Measurements from ENCODE around the gene POLE.
A peak's percentile ranks its signal among the peaks of the same experiment; 100 is the strongest.

Gene POLE

DNA sequence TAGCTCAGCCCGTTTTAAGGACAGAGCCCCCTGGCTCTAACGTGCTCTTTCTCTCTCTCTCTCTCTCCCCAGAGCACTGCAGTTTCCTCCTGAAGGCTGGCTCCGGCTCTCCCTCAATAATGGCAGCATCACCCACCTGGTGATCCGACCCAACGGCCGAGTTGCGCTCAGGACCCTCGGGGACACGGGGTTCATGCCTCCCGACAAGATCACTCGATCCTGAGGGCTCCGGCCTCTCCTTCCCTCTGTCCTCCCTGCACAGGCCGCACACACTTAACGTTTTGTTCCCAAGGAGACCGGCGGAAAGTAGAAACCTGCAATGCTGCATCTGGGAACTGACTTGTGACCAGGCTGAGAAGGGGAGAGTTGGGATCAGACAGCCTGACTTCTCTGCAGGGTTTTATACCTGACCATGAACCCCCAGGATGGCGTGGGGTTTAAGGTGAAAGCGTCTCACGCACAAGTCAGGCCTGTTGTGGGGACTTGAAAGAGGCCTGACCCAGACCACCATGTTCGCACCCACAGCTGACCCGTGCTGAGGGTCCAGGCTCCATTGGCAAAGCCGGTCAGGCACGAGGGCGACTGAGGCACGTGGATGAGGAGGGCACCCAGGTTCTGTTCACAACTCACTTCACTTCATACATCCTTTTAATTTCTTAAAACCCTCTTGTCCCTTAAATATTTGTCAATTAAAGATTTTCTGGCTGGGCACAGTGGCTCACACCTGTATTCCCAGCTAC lies 33.6 kb upstream of the POLE start:
- H3K9me3 Mint-ChIP-seq, result no peaks in the 10 kb centered on the region
- no peaks in the 10 kb centered on the region for H3K27me3 Mint-ChIP-seq
- peaks cover 4% of the 10 kb centered on the region for H3K4me1 Mint-ChIP-seq
- DNase-seq (no peak), ATAC-seq (no peak)
- H3K27ac Mint-ChIP-seq, result peak overlapping the region; percentile 22 to 56
- no peak overlapping the region for H3K4me3 Mint-ChIP-seq

DNA sequence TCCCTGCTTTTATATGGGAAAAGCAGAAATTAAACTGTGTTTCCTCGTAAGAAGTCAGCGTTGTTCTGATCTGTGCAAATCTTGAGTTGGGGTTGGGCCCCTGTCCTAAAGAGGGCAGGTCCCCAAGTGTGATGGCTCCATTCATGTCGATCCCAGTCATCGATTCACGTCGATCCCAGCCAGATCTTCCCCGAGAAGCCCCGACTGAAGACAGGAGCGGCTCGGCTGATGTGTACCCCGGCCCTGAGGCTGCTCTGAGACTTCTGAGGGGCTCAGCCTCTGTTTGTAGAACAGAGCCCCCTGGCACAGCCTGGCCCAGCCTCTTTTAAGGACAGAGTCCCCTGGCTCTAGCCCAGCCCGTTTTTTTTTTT lies 32.8 kb upstream of the POLE start:
- H3K4me3 Mint-ChIP-seq, result no peak overlapping the region
- DNase-seq (no peak), ATAC-seq (no peak)
- H3K9me3 Mint-ChIP-seq, result no peaks in the 10 kb centered on the region
- H3K27ac Mint-ChIP-seq, result no peak overlapping the region
- H3K4me1 Mint-ChIP-seq, result peaks cover 4% of the 10 kb centered on the region
- no peaks in the 10 kb centered on the region for H3K27me3 Mint-ChIP-seq

DNA sequence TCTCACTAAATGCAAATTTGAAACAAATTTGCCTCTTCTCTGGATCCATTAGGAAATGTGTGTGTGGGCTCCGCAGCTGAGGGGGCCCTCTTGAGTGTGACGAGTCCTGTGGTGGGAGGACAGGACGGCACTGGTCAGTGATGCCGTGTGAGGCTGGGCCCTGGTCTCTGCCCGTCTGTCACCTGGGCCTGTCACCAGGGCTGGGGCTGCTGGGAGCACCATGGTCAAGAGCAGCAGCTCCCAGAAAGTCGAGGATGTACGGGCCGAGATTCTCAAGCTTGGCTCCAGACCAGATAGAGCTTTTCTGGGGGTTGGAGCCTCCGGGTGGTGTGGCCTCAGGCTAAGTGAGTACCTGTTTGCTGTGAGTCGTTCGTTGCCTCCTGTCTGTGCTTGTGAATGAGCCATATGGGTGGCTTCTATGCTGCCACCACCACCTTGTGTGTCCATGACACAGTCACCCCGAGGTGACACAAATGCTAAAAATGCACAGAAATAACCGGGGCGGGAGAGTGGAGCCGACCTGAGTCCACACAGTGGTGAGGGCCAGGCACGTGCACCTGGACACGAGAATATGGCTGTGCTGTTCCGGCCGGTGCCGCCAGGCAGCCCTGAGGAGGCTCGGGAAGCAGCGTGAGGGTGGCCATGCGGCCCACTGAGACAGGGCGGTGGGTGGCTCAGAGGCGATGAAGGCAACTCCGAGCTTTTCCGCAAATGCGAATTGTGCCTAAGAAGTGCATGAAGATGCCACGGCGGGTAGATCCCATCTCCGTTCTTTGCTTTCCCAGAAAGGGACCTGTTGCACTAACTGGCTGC lies 32.2 kb upstream of the POLE start:
- no peak overlapping the region for H3K4me3 Mint-ChIP-seq
- no peaks in the 10 kb centered on the region for H3K9me3 Mint-ChIP-seq
- ATAC-seq (no peak), DNase-seq (no peak)
- no peak overlapping the region for H3K27ac Mint-ChIP-seq
- no peaks in the 10 kb centered on the region for H3K27me3 Mint-ChIP-seq
- H3K4me1 Mint-ChIP-seq, result peaks cover 4% of the 10 kb centered on the region

GRCh38 chr12:132718644-132719043 lies 31.5 kb upstream of the POLE start:
- Mint-ChIP-seq H3K9me3 (no peaks in the 10 kb centered on the region), H3K27me3 (no peaks in the 10 kb centered on the region), H3K4me1 (peaks cover 5% of the 10 kb centered on the region), H3K4me3 (no peak overlapping the region), H3K27ac (no peak overlapping the region)
- DNase-seq (no peak), ATAC-seq (no peak)

DNA sequence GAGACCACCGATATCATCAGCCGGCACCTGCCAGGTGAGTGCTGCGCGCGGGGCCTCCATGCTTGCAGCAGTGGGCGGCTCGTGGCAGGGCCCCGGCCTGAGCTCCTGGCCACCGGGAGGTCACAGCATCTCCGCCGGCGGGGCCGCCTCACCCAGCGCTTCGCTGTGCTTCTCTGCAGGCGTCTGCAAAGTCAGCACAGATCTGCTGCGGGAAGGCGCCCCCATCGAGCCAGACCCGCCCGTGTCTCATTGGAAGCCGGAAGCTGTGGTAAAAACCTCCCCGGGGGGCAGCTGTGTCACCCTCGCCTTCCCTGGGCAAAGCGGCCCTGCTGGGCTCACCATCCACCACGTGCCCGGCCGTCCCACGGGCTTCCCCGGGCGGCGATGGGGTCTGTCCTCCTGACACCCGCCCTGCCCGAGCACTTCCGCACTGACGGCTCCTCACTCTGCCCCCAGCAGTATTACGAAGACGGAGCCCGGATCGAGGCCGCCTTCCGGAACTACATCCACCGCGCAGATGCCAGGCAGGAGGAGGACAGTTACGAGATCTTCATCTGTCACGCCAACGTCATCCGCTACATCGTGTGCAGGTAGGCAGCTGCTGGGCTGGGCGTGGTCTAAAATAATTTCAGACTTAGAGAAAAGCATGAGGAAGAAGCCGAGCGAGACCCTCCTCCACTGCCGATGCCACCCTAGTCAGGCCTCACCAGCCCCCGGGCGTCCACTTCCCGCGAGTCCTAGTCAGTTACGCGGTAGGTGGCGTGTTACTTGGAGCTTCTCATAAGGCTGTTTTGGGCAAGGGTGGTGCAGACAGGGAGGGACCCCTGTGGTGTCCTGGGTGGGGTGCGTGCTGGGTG lies 30.6 kb upstream of the POLE start:
- peaks cover 14% of the 10 kb centered on the region for H3K4me1 Mint-ChIP-seq
- H3K27ac Mint-ChIP-seq, result peak overlapping the region in 1 of 2 donors; percentile 74
- no peak for DNase-seq
- no peaks in the 10 kb centered on the region for H3K27me3 Mint-ChIP-seq
- H3K9me3 Mint-ChIP-seq, result no peaks in the 10 kb centered on the region
- no peak overlapping the region for H3K4me3 Mint-ChIP-seq
- peak; percentile 57 for ATAC-seq

DNA sequence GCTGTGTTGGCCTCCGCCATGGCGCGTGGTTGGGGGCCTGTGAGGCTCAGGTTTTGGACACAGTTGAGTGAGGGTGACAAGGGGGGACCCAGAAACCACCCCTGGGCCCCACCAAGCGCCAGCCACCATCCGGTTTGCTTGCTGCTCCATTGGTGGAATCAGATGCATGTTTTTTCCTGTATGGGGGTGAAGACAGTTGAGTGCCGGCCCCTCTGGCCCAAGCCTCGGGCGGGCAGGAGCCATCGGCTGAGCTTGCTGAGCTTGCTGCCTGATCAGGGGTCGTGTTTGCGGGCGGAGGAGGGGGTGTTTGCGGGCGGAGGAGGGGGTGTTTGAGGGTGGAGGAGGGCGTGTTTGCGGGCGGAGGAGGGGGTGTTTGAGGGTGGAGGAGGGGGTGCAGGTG lies 29.9 kb upstream of the POLE start:
- no peaks in the 10 kb centered on the region for H3K9me3 Mint-ChIP-seq
- DNase-seq (no peak), ATAC-seq (peak; percentile 9)
- H3K27ac Mint-ChIP-seq, result peak overlapping the region in 1 of 2 donors; percentile 34
- H3K4me3 Mint-ChIP-seq, result no peak overlapping the region
- H3K4me1 Mint-ChIP-seq, result peaks cover 21% of the 10 kb centered on the region
- no peaks in the 10 kb centered on the region for H3K27me3 Mint-ChIP-seq

DNA sequence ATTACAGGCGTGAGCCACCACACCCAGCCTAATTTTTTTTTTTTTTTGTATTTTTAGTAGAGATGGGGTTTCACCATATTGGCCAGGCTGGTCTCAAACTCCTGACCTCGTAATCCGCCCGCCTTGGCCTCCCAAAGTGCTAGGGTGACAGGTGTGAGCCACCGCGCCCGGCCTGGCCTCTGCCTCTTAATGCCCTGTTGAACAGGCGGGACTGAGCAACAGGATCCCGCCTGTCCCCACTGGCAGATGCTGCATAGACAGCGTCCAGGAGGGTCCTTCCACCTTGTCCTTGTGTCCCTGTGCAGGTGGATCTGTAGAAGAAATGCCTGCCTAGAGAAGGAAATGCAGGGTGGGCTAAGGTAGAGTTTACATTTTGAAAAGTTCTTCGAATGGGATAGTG lies 29.2 kb upstream of the POLE start:
- H3K27me3 Mint-ChIP-seq, result no peaks in the 10 kb centered on the region
- no peak overlapping the region for H3K4me3 Mint-ChIP-seq
- no peaks in the 10 kb centered on the region for H3K9me3 Mint-ChIP-seq
- DNase-seq (no peak), ATAC-seq (no peak)
- H3K4me1 Mint-ChIP-seq, result peaks cover 23% of the 10 kb centered on the region
- H3K27ac Mint-ChIP-seq, result no peak overlapping the region

GRCh38 chr12:132715874-132716273 lies 28.7 kb upstream of the POLE start:
- peaks cover 23% of the 10 kb centered on the region for H3K4me1 Mint-ChIP-seq
- no peaks in the 10 kb centered on the region for H3K9me3 Mint-ChIP-seq
- no peak overlapping the region for H3K27ac Mint-ChIP-seq
- ATAC-seq, result no peak
- no peak overlapping the region for H3K4me3 Mint-ChIP-seq
- H3K27me3 Mint-ChIP-seq, result no peaks in the 10 kb centered on the region
- no peak for DNase-seq

DNA sequence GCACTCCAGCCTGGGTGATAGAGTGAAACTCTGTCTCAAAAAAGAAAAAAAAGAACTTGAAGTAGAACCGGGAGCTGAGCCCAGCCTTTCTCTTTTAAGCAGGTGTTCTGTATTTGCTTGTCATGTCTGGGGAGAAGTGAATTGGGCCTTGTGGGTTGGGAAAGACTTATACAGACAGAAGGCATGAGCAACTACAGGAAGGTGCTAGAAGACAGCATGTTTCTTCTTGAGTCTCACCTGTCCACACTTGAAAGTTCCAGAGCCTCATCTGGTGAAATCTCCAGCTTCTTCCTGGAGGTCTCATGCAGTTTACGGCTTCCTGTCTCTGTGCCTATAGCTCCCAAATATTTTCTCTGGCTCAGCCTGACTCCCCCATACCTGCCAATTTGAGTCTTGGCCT lies 26.0 kb upstream of the POLE start:
- H3K9me3 Mint-ChIP-seq, result no peaks in the 10 kb centered on the region
- no peaks in the 10 kb centered on the region for H3K27me3 Mint-ChIP-seq
- no peak overlapping the region for H3K27ac Mint-ChIP-seq
- no peak for DNase-seq
- H3K4me1 Mint-ChIP-seq, result peaks cover 24% of the 10 kb centered on the region
- peak overlapping the region in 1 of 2 donors; percentile 53 for H3K4me3 Mint-ChIP-seq
- ATAC-seq, result no peak

DNA sequence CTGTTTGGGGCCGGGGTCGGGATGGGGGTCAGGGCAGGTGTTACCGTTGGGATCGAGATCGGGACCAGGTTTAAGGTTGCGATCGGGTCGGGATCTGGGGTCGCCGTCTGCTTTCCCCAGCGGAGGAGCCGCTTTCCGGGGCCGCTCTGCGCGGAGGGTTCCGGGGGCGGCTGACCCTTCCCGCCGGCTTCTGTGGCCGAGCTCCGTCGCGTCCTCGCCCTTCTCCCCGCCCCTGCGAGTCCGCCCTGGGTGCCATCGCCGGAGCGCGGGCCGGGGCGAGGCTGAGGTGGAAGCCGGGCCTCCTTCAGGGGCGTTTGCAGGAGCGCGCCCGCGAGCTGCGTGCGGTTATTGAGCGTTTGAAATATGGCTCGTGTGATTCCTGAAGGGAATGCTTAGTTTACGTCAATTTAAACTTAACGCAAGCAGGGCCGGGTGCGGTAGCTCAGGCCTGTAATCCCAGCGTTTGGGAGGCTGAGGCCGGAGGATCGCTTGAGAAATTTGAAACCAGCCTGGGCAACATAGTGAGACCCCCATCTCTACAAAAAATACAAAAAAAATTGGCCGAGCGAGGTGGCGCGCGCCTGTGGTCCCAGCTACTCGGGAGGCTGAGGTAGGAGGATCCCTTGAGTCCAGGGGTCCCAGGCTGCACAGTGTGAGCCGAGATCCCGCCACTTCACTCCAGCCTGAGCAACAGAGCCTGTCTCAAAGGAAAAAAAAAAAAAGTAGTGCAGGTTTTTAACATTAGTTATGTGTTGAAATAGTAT lies 24.1 kb upstream of the POLE start:
- H3K9me3 Mint-ChIP-seq, result peaks cover 0 to 6% of the 10 kb centered on the region in 2 donors
- peak overlapping the region; percentile 86 to 93 for H3K27ac Mint-ChIP-seq
- H3K27me3 Mint-ChIP-seq, result no peaks in the 10 kb centered on the region
- peak in 1 of 2 donors; percentile 46 for DNase-seq
- peak; percentile 40 for ATAC-seq
- peak overlapping the region; percentile 85 to 89 for H3K4me3 Mint-ChIP-seq
- peaks cover 24% of the 10 kb centered on the region for H3K4me1 Mint-ChIP-seq

DNA sequence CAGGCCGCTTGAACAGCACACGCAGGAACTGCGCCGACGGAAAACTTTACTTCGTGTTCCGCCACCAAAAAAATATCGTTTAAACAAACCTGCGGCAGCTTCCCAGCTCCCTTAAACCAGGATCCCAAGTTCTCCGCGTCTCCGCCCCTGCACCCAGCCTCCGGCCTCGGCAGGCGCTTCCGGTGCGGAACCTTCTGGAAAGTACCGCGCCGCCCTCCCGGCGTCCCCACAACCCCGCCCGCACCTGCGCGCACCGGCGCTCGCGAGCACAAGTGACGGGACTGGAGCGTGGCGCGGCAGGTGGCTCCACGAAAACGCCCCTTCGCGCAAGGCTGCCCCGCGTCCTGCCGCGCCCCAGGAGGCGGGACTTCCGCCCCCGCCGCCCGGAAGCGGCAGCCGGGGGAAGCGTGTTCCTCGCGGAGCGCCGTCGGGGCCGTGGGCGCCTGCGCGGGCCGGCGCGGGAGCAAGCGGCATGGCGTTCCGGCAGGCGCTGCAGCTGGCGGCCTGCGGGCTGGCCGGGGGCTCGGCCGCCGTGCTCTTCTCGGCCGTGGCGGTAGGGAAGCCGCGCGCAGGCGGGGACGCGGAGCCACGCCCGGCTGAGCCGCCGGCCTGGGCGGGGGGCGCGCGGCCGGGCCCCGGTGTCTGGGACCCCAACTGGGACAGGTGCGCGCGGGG lies 23.4 kb upstream of the POLE start, which contains the start of gene PGAM5:
PGAM5 (plus strand) TSS at position 438 of the 675 bp plus-strand sequence; CDS start at position 473, 35 bp downstream.
- Mint-ChIP-seq H3K9me3 (peaks cover 0 to 6% of the 10 kb centered on the region in 2 donors), H3K4me3 (peak within 1 kb of the TSS; percentile 94), H3K4me1 (peaks cover 24% of the 10 kb centered on the region), H3K27me3 (no peaks in the 10 kb centered on the region), H3K27ac (peak within 1 kb of the TSS; percentile 91 to 93)
- peak; percentile 94 for ATAC-seq
- peak; percentile 91 to 93 for DNase-seq

- DNase-seq (peak in 1 of 2 donors; percentile 25), ATAC-seq (peak; percentile 18)
- Mint-ChIP-seq H3K9me3 (peaks cover 0 to 6% of the 10 kb centered on the region in 2 donors), H3K27ac (peak overlapping the region; percentile 91 to 92), H3K4me3 (peak overlapping the region; percentile 94), H3K27me3 (no peaks in the 10 kb centered on the region), H3K4me1 (peaks cover 24% of the 10 kb centered on the region)
Observed at GRCh38 chr12:132710043-132710404, 22.9 kb upstream of the POLE start.

GRCh38 chr12:132708150-132708549 lies 21.0 kb upstream of the POLE start:
- DNase-seq (no peak), ATAC-seq (no peak)
- Mint-ChIP-seq H3K27ac (no peak overlapping the region), H3K4me1 (peaks cover 18% of the 10 kb centered on the region), H3K9me3 (peaks cover 0 to 6% of the 10 kb centered on the region in 2 donors), H3K4me3 (no peak overlapping the region), H3K27me3 (no peaks in the 10 kb centered on the region)

DNA sequence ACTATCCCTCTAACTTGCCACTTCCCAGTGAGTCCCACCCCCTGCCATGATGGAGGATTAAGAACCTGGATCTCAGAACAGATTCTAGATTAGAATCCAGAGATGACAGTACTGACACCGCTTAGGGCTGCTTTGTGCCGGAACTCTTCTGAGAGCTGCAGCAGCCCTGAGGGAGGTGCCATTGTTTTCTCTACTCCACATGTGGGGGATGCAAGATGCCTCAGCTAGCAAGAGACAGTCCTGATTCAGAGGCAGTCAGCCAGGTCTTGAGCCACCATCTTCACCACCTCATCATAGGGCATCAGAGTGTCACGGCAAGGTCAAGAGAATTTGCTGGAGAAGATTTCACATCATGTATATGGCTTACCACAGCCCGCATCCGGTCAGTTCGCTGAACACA lies 20.1 kb upstream of the POLE start:
- no peaks in the 10 kb centered on the region for H3K27me3 Mint-ChIP-seq
- DNase-seq (no peak), ATAC-seq (no peak)
- no peak overlapping the region for H3K4me3 Mint-ChIP-seq
- H3K4me1 Mint-ChIP-seq, result peaks cover 10% of the 10 kb centered on the region
- H3K27ac Mint-ChIP-seq, result no peak overlapping the region
- peaks cover 0 to 6% of the 10 kb centered on the region in 2 donors for H3K9me3 Mint-ChIP-seq

All from stimulated activated naive CD8-positive, alpha-beta T cell treated with anti-CD3 and anti-CD28 coated beads, Interleukin-15, amount 100 ng/mL, for 72 hours (primary cell).